NCI-H345 treated with DMSO at 0.1 percent for 48 hours (cell line): ENCODE data around the gene ID2.
A peak's percentile ranks its signal among the peaks of the same experiment; 100 is the strongest.

Experiments used
- DNase-seq: peaks from one replicate; lab custom pipeline; 2025; ENCODE audit not compliant: unreplicated experiment; lab: John Stamatoyannopoulos, UW

Gene ID2

DNA sequence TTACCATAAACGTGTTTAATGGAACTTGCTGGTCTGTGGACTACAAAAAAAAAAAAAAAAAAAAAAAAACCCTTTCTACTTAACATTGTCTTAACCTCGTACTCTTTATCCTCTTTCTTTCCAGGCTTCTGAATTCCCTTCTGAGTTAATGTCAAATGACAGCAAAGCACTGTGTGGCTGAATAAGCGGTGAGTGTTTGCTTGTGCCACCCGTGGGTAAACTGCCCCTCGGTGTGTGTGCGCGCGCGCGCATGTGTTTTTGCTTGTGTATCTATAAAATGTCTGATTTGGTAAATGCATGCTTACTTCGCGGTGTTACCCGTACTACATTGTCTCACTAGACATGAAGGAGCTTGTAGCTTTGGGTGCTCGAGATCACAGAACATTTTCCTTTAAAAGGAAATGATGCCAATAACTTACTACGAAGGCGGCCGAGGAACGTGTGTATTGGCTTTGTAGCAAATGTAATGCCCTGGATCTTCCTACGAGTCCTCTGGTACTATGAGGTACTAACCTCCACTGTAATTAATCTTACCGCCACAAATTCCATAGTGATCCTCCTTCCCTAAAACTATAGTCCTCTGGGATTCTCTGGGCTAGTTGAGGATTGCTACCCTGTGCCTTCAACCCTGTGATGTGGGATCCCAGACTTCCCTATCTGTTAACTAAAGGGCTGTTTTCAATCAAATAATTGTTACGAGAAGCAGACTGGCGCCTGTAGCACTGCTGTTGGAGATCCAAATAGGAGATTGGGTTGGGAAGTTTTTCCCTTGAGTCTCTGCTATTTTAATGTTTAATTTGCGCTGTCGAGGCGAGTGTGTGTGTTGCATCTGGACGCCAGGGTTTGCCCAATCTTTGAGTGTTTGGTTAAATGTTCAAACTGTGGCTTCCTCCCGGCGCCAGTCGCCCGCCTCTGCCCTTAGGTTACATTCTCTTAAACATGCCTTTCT, 1.1 kb downstream of the ID2 start:
- peak; percentile 78 for DNase-seq

DNA sequence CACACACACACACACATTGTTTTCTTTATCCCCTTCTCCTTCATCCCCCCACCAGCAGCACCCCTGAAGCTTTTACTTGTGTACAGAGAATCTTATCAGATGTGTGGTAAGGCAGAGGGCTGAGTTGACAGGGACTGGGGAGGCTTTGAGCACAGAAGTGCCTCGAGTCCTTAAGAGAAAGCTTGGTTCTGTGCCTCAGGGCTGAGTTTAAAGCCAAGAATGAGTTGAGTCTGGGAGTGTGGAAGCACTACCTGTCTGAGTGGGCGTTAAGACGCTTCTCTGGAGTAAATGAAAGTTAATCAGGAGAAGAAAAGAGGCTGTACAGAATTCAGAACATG, 2.7 kb downstream of the ID2 start:
- peak; percentile 81 for DNase-seq

DNA sequence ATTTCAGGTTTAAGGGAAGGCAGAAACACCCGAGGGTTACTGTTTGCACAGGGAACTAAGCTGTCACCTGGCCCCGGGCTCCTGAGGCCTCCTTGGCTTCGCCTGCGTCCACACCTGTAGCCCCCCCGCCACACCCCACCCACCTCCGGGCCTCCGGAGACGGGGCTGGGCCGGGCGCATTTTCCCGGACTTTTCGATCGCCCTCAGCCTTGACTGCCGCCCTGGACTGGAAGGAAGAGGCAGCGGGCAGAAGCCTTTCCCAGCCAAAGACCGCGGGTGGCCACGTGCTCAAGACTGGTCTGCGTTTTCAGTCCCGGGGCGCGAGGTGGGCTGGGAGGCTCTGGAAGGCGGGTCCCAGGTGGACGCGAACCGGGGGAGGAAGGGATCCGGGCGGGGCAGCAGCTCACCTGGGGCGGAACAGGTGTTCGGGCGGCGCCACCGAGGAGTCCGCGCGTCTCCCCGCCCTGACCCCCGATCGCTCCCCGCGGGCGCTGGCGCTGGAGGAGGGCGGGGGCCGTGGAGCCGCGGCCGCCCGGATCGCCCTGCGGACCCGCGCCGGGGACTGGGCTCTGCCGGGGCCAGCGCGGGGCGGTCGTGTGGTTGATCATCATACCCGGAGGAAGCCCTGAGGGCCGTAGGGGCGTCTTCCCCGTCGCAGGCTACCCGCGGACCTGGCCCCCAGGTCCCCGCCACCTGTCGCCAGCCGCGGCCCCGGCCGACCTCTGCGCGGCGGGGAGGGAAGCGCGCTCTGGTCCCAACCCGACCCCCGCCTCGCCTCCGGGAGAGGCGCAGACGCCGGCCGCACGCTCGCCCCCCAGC, 3.2 kb downstream of the ID2 start:
- DNase-seq = peak; percentile 81

DNA sequence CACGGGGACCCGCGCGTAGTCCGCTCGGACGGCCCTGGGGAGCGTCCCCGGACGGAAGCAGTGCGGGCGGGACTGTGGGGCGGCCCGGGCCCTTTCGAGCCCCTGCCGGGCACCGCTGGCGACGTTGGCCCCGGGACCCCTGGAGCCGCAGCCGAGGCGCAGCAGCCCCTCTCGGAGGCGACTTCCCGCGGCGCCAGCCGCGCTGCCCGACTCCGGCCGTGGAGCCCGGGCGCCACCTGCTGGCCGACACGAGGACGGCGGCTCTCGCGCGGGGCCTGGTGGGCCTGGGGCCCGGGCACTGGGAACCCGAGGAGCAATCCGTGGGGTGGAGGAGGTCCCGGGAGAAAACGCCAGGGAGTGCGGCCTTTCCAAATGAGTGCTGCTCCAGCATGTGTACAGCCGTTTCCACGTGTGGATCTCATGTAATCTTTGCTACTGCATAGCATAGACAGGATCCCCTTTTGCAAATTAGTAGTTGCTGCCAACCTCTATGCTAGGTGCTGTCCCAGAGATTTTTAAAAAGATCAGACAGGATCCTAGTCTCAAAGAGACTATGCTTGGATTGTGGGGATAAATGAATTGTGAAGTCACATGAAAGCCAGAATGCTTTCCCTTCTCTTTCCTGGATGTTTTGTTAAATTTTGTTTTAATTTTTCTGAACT, 4.0 kb downstream of the ID2 start:
- DNase-seq = peak; percentile 72

DNA sequence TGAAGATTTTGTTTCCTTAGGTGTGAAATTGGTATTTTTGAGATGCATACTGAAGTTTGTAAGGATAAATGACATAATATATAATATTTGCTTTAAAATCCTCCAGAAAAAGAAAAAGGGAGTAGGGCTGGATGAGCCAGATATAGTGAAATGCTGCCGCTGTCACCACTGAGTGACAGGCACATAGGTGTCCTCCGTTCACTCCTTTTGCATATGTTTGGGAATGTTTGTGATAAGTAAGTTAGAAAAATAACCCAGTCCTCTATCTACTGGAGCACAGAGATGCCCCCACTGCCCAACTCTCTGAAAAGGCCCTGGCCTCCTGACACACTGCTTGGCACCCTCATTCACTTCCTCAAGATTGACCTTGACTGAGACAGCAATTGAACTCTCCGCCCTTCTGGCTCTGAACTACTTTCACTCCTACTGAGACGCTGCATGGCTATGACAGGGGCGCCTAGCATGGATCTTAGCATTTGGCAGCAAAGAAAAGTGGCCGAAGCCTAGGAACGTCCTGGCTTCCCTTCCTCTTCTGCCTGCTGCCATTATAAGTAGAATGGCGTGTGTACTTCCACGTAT, 10.1 kb downstream of the ID2 start:
- DNase-seq = no peak

GRCh38 chr2:8692783-8693156, 10.9 kb downstream of the ID2 start:
- DNase-seq = no peak

- no peak for DNase-seq
These were observed 11.4 kb downstream of the ID2 start for GRCh38 chr2:8693157-8693821.

DNA sequence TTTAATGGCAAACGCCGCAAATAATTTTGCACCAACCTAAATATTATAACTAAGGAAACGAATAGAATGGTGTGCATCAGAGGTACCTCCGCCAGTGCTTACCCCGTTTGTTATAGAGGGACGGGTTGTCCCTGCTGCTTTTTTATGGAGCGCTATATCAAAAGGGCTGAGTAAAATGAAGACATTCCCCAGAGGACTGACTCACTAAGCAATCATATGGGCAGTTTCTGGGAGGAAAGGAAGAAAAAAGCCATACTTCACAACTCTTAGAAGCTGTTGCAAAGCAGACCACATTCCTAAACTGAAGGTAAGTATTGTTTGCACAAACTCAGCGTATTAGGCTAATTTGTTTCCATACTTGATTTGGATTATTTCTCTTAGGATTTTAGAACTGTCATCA, 12.9 kb downstream of the ID2 start:
- no peak for DNase-seq

- no peak for DNase-seq
These were observed 15.3 kb downstream of the ID2 start for GRCh38 chr2:8697190-8697589.

DNA sequence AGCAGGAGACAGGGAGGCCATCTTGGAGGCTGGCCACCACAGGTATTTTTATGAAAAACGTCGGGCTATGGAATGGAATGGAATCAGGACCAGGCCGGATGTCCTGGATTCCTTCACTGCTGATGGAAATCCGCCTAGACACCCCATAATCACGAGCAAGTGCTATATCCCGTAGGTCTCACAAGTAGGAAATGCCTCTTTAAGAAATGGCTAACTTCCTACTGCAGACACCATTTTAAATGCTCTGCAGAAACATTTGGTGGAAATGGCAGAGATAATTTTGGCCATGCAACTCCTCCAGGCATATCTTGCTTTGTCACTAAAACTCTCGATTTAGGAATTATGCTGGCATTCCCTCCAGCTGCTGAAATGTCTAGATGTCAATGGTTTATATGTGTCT, 18.0 kb downstream of the ID2 start:
- DNase-seq = no peak

GRCh38 chr2:8701681-8702379, 20.0 kb downstream of the ID2 start:
- DNase-seq = no peak

DNA sequence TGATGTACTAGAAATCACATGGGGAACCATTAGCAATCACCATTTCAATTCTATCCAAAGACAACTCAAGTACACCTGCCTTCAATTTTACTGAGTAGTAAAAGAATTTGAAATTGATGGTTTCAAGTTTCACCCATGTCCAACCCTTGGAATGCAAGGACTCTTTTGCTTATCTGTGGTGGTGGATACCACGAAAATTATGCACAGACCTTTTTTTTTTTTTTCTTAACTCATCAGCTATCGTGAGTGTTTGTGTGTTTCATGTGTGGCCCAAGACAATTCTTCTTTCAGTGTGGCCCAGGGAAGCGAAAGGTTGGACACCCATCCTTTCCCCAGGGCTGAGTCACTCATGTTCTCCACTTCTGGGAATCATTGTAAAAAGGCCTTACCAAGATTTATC, 23.1 kb downstream of the ID2 start:
- no peak for DNase-seq

DNA sequence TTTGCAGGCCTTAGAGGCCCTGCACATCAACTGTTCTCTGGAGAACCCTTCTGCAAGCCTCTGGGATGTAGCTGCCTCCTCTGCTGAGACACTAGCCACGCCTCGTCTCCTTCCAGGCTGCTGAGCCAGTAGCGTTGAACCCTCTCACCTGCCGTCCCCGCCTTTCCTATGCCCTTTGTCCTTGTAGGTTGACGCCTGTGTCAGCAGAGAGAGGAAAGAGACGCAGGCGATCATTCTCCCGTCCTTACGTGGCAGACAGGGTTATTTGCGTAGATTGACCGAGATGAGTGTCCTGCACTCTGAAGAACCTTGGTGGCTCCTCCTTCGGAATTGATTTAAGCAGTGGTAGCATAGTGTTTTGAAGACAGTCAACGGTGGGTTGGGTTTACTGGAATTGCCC, 27.8 kb downstream of the ID2 start:
- DNase-seq = no peak

DNA sequence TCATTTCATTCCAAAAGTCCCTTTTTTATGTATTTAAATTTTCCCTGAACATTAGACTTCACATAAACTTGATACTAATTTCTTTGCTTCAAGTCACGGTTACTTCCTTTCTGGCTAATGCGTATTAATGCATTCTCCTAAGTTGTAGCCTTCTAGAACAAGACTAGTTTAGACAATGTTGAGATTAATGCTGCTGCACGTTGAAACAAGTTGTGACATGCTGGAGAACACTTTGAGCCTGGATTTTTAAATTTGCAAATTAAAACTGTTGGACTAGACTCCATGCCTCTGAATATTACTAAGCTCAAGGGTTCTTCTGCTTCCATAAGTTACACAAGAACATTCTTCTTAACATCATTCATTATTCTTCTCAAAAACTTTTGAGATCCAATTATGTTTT, 29.1 kb downstream of the ID2 start:
- no peak for DNase-seq

DNA sequence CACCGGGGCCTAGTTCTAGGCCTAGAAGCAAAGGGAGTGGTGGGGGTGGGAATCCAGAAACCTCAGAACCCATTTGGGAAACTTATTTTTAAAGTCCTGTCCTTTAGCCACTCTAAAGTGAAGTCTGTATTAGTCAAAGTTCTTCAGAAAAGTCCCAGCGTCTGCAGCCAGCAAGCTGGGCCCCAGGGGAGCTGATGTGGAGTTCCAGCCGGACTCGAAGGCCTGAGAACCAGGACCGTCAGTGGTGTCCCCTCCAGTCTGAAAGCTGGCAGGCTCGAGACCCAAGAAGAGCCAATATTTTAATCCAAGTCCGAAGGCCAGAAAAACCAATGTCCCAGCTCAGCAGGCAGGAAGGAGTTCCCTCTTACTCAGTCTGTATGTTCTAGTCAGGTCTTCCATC, 32.4 kb downstream of the ID2 start:
- DNase-seq = no peak

- DNase-seq = no peak
These were observed 33.1 kb downstream of the ID2 start for GRCh38 chr2:8714971-8715370.

GRCh38 chr2:8719528-8719927, 37.7 kb downstream of the ID2 start:
- no peak for DNase-seq

- DNase-seq = no peak
These were observed 38.9 kb downstream of the ID2 start for GRCh38 chr2:8720741-8721140.

DNA sequence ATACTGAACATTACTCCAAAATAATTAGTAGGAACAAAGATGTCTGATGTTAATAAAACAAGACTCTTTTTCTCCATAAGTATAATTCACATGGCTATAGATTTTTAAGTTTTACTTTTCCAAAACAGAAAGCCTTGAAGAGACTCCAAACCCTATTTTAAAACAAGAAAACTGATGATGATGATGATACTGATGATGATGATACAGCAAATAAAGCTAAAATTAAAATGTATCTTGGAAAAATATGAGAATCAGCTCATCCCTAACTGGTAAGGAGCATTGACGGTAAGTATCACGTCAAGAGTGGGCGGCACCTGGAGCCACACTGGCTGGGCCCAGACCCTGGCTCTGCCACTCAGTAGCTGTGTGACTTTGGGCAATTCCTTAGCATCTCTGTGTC, 39.6 kb downstream of the ID2 start:
- DNase-seq = no peak

GRCh38 chr2:8722986-8723385, 41.1 kb downstream of the ID2 start:
- no peak for DNase-seq
